Astrocyte of the hippocampus (primary cell): ENCODE measurements around the gene ISCU.

Experiments used
- DNase-seq: peaks from one replicate; pipeline ENCODE4 v3.0.0; 2011; ENCODE audit warnings: low read depth, low spot score

ISCU gene

GRCh38 chr12:108603743-108604142 lies 41.3 kb downstream of the ISCU start:
- no peak for DNase-seq

DNA sequence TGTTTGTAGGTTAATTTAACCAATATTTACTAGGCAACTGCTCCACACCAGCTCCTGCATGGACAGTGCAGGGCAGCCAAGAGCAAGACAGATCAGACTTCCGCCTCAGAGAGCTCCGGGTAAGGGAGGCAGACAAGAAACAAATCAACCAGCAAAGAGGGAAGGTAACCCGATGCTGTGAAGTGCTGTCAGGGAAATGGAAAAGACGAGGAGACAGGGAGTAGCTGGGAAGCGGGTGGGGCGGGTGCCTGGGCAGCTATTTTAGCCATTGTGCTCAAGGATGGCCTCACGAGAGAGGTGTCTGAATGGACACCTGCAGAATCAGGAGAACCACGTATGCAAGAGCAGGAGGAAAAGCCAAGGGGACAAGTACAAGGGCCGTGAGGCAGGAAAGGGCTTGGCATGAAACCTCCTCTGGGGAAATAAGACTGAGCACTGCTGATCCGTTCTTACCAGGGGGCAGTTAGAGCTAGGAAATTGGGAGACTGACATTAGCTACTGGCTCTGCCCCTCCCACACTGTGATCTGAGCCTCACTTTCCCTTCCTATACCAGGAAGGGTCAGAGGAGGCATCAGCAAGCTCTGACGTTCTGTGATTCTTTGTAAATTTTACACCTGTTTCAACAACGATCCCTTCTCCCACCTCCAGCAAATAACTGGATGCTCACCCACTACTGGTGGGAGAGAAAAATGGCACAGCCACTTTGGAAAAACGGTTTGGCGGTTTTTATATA lies 42.0 kb downstream of the ISCU start:
- DNase-seq: no peak

DNA sequence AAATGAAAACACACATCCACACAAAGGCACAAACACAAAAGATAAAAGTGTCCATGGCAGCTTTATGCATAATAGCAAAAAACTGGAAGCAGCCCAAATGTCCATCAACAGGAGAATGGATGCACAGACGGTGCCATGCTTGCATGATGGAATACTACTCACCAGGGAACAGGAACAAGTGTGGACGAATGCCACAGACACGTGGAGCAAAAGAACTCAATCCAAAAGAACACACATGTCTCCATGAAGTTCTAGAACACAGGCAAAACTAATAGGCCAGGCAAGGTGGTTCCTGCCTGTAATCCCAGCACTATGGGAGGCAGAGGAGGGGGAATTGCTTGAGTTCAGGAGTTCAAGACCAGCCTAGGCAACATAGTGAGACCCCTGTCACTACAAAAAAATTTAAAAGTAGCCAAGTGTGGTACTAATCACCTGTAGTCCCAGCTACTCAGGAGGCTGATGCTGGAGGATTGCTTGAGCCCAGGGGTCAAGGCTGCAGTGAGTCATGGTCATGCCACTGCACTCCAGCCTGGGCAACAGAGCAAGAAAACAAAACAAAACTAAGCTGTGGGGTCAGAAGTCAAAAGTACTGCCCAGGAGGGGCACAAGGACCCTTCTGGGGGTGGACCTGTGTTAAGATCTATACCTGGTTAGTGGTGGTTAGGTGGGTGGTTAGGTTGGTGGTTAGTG lies 42.7 kb downstream of the ISCU start:
- no peak for DNase-seq

DNA sequence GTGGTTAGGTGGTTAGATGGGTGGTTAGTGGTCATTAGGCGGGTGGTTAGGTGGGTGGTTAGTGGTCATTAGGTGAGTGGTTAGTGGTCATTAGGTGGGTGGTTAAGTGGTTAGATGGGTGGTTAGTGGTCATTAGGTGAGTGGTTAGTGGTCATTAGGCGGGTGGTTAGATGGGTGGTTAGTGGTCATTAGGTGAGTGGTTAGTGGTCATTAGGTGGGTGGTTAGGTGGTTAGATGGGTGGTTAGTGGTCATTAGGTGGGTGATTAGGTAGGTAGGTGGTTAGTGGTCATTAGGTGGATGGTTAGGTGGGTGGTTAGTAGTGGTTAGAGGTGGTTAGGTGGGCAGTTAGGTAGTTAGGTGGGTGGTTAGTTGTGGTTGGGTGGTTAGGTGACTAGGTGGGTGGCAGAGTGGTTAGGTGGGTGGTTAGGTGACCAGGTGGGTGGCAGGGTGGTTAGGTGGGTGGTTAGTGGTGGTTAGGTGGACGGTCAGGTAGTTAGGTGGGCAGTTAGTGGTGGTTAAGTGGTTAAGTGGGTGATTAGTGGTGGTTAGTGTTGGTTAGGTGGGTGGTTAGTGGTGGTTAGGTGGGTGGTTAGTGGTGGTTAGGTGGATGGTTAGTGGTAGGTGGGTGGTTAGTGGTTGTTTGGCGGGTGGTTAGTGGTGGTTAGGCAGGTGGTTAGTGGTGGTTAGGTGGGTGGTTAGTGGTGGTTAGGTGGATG lies 43.5 kb downstream of the ISCU start:
- DNase-seq: no peak

DNA sequence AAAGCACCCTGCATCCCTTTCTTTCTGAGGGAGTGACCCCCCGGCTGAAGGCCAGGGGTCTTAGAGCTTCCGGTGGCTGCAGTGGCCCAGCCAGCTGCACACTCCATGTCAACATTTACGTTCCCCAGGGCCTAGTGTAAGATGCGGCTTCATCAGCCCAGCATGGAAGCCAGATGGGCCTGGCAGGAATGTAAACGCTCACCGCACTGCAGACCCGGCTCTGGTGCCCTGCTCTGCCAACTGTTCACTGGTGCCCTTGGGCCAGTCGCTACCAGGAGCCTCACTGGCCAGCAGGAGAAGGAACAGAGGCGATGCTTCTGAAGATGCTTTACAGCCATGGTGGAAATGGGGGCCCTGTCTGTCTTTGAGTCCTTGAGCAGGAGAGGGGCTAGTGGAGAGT lies 44.1 kb downstream of the ISCU start:
- DNase-seq: no peak

- DNase-seq: no peak
Measured at GRCh38 chr12:108607981-108608600, 45.7 kb downstream of the ISCU start.

- no peak for DNase-seq
Measured at GRCh38 chr12:108608616-108609015, 46.2 kb downstream of the ISCU start.

- peak; percentile 36 for DNase-seq
Measured at GRCh38 chr12:108609537-108610335, 47.3 kb downstream of the ISCU start.

GRCh38 chr12:108610336-108610815 lies 48.0 kb downstream of the ISCU start:
- DNase-seq: no peak

DNA sequence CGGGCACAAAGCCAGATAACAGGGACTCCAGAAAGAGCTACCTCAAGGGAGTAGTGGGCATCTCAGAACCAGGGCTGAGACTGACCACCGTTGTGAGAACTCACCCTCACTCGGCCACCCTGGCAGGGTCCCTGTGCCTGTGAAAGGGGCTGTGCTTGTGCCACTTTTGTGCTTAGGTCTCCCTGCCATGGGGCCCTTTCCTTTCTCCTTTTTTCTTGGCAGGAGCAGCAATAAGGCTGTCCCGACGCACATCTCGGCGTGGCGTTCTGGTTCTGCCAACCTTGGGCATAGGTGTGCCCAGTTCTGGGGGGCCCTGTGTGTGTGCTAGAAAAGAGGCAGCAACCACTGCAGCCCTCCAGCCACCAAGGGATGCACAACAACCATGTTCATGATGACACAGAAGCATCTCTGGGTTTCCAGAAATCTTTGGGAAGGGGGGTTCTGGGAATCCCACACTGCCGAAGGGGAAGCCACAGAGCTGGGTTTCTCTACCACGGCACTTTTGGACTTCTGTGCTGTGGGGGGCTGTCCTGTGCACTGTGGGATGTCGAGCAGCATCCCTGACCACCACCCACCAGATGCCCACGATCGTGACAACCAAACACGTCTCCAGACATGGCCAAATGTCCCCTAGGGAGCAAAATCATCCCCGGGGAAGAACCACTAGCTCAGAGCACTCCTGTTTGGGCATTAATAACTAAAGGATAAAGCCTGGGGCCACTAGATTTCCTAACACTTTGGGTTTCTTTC lies 48.6 kb downstream of the ISCU start:
- no peak for DNase-seq

DNA sequence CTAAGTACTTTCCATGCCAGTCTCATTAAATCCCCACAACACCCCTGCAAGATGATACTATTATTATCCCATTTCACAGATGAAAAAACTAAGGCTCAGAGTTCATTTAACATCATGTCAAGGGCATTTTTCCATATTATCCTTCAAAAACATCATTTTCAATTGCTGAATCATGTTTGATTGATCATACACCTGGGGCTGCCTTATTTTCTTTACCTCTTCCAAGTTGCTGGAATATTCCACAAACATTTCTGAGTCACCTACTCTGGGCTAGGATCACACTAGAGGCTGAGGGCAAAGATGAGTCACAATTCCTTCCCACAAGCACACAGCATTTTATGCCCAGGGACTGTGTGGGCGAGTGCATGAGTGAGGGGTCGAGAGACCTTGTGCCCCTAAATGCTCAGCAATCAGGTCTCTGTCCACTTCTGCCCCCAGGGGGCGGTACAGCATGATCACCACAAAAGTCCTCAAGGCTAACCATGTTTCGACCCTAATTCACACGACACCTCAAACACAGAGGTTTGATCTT lies 49.6 kb downstream of the ISCU start:
- peak; percentile 87 for DNase-seq

DNA sequence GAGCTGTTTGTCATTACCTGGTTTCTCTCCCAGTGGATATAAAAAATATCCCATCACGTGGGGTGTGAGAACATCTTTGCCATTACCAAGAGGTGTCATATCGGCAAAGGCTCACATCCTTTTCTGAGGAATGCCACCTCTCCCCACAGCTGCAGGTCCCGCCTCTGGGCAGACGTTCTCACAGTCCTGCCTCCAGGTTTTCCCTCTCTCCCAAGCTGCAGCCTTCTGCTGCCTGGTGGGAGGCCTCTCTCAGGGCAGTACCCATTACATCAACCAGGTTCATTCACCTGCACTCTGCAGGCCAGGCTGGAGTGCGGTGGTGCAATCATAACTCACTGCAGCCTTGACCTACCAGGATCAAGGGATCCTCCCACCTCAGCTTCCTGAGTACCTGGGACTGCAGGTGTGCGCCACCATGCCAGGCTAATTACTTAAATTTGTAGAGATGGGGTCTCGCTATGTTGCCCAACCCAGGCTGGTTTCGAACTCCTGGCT lies 50.4 kb downstream of the ISCU start:
- DNase-seq: no peak

DNA sequence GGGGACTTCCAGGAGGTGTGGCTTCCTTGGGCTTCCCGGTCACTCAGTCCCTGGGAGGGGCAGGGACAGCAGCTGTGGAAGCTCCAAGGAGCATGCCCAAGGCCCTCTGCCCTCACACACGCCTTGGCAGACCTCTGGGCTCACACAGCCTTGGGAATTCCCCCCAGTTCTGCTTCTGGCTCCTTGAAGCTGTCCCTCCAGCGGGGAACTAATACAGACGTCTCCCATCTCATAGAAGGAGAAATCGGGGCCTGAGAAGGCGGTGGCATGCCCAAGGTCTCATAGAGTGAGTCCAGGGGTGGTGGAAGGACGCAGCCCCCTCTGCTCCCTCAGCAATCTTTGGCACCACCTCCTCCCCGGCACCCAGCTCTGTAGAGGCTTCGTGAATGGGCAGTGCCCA lies 51.2 kb downstream of the ISCU start:
- DNase-seq: no peak

GRCh38 chr12:108614041-108614440 lies 51.6 kb downstream of the ISCU start:
- DNase-seq: no peak

- no peak for DNase-seq
Measured at GRCh38 chr12:108614639-108615038, 52.2 kb downstream of the ISCU start.

DNA sequence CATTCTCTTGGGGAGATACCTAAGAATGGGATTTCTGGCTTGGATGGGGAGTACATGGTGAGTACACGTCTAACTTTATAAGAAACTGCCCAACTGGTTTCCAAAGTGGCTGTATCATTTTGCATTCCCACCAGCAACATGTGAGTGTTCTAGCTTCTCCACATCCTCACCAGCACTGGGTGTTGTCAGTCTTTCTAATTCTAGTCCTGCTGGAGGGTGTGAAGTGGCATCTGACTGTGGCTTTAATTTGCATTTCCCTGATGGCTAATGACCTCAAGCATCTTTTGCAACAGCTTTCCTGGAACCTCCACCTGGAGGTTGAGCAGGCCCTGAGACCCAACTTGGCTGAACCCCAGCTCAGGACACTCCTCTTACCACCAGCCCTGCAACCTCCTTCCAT lies 53.5 kb downstream of the ISCU start:
- DNase-seq: no peak

DNA sequence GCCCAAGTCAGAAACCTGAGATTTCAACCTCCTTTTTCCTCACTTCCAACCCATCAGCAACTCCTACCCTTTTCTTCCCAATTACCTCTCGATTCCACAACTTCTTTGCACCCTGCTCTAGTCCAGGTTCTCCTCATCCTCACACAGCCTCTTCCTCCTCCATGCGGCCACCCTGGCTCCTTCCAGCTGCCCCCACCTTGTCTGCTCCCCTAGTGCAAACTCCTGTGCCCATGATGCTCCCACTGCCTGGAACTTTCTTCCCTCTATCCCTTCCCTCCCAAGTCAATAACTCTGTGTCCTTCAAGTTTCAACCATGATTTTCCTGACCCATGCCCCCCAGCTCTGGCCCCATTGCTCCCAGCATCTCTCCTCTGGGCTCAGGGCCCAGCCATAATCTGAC lies 54.0 kb downstream of the ISCU start:
- DNase-seq: no peak

DNA sequence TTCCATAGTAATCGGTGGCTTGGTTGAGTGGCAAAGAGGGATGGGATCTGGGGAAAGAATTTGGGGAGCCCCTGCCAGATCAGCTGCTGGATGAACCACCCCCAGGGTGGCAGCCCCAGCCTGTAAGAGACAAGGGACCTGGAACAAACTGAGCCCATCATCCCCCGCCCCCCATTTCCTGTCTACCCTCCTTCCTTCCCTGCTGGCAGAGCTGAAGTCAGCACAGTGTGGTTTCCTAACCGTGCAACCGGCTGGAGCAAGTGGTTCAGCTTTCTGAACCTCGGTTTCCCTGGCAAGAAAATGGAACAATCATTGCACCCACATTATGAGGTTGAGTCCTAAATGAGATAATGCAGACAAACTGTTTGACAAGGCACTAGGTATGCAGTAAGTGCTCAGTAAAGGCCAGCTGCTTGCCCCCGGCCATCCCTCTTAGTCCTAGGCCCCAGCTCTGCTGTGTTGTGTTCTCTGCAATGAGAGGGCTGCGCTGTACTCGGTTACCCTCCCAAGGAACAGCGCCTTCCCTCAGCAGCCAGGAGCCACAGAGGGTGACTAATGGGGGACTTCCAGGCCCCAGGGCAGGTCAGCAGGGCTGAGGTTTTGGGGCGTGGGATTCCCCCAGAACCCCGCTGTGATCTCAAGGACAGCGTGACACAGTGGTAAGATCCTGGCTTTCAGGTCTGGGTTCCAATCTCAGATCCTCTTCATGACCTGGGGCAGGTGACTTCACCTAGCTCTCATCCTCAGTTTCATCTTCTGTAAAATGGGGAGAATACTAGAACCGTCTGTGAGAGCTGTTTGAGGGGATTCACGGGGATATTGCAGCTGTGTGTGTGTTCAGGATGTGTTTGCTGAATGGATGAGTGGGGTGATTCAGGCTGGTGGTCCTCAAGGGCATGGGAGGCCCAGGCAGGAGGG lies 54.8 kb downstream of the ISCU start:
- no peak for DNase-seq
